ENCODE measurements around the gene SLC12A6. TPM values are rescaled to one million over a fixed set of nuclear protein-coding genes. Genes with fewer than 3 reads are reported as not detected.

The SLC12A6 gene
- polyA plus RNA-seq, 2 of the 4 experiments (the other 2 are of a cell fraction) = 6.0 to 21.3 TPM

GRCh38 chr15:34216527-34217270, 120.9 kb downstream of the SLC12A6 start:
- Histone ChIP-seq H3K4me3 (no peak overlapping the region), H3K9me3 (no peaks in the 10 kb centered on the region), H3K27ac (no peak overlapping the region), H3K4me2 (no peak overlapping the region), H3K4me1 (no peaks in the 10 kb centered on the region)
- ChIA-PET POLR2A (no interaction called here), CTCF (interaction anchor here (0.6 to 3.8 kb wide), 8 partner anchors 7 to 156 kb away, joined by 3 to 16 read pairs (median 6); partner anchors contain the start of gene LPCAT4)
- TF ChIP-seq SMC3 (IDR thresholded peaks at IDR 0.05) (no peak), HDAC2 (IDR thresholded peaks at IDR 0.05) (no peak), SREBF2 (IDR thresholded peaks at IDR 0.05) (no peak), RARB (CRISPR knock-in tag; IDR thresholded peaks at IDR 0.05) (no peak), CHD2 (IDR thresholded peaks at IDR 0.05; ENCODE audit: low read length, partially characterized antibody) (no peak), CBX2 (IDR thresholded peaks at IDR 0.05; ENCODE audit: borderline replicate concordance, low read depth) (no peak), ZFP36 (IDR thresholded peaks at IDR 0.05; ENCODE audit: borderline replicate concordance, partially characterized antibody) (no peak), RCOR1 (IDR thresholded peaks at IDR 0.05; ENCODE audit: low read depth, low read length) (no peak), EHF (CRISPR knock-in tag; IDR thresholded peaks at IDR 0.05) (no peak), FOSB (CRISPR knock-in tag; IDR thresholded peaks at IDR 0.05) (no peak)
- FAIRE-seq (no peak), ATAC-seq (no peak), DNase-seq (ENCODE audit: low read depth in 1 of 2, low spot score in 1 of 2) (no peak)

GRCh38 chr15:34214135-34214534, 123.4 kb downstream of the SLC12A6 start:
- FAIRE-seq = no peak
- WGBS (ENCODE audit: missing lambda C conversion rate) = 76% methylated on average over 3 of the region's 3 CpGs
- no peak for ATAC-seq
- Histone ChIP-seq H3K4me2 (no peak overlapping the region), H3K27ac (no peak overlapping the region), H3K9me3 (no peaks in the 10 kb centered on the region), H3K4me3 (no peak overlapping the region), H3K4me1 (no peaks in the 10 kb centered on the region)
- DNase-seq (ENCODE audit: low read depth in 1 of 2, low spot score in 1 of 2) = no peak
- no peak for TF ChIP-seq EHF (CRISPR knock-in tag; IDR thresholded peaks at IDR 0.05)
- TF ChIP-seq USF2 (IDR thresholded peaks at IDR 0.05) = no peak
- TF ChIP-seq BHLHE40 (IDR thresholded peaks at IDR 0.05; ENCODE audit: low read depth, low read length) = no peak
- ChIA-PET POLR2A (no interaction called here), CTCF (interaction anchor here (3.4 to 8.8 kb wide), 2 partner anchors 152 to 153 kb away, joined by 11 to 112 read pairs; partner anchors contain the start of gene LPCAT4)

- Histone ChIP-seq H3K27ac (no peak overlapping the region), H3K4me2 (no peak overlapping the region), H3K4me3 (no peak overlapping the region), H3K4me1 (no peaks in the 10 kb centered on the region), H3K9me3 (no peaks in the 10 kb centered on the region)
- FAIRE-seq (no peak), DNase-seq (ENCODE audit: low read depth in 1 of 2, low spot score in 1 of 2) (no peak), ATAC-seq (no peak)
- TF ChIP-seq HOXA7 (CRISPR knock-in tag; IDR thresholded peaks at IDR 0.05) (no peak), NR3C1 (IDR thresholded peaks at IDR 0.05) (no peak), CBX8 (IDR thresholded peaks at IDR 0.05) (no peak), MYC (IDR thresholded peaks at IDR 0.05; ENCODE audit: borderline replicate concordance, low read length) (no peak), RAD21 (conservative IDR thresholded peaks at IDR 0.05 in 1 of 2, IDR thresholded peaks at IDR 0.05 in 1 of 2) (no peak), CHD4 (IDR thresholded peaks at IDR 0.05; ENCODE audit: borderline replicate concordance) (no peak), HDAC2 (IDR thresholded peaks at IDR 0.05) (no peak), HOXB13 (CRISPR knock-in tag; IDR thresholded peaks at IDR 0.05; ENCODE audit: low read depth) (no peak), CHD2 (IDR thresholded peaks at IDR 0.05; ENCODE audit: low read length, partially characterized antibody) (no peak), EHMT2 (IDR thresholded peaks at IDR 0.05; ENCODE audit: low read depth) (no peak), EP300 (IDR thresholded peaks at IDR 0.05) (no peak), BHLHE40 (IDR thresholded peaks at IDR 0.05; ENCODE audit: low read depth, low read length) (no peak), JUNB (IDR thresholded peaks at IDR 0.05) (no peak), FOSB (CRISPR knock-in tag; IDR thresholded peaks at IDR 0.05) (no peak), ZNF302 (CRISPR knock-in tag; IDR thresholded peaks at IDR 0.05) (no peak), HEYL (CRISPR knock-in tag; IDR thresholded peaks at IDR 0.05) (no peak), GATA3 (IDR thresholded peaks at IDR 0.05; ENCODE audit: borderline replicate concordance) (no peak), CEBPB (IDR thresholded peaks at IDR 0.05) (no peak)
- 17% methylated on average over 4 of the region's 4 CpGs for WGBS (ENCODE audit: missing lambda C conversion rate)
- POLR2A ChIA-PET = no interaction called here
- CTCF ChIA-PET = interaction anchor here (0.8 to 8.9 kb wide), 3 partner anchors 104 to 152 kb away, joined by 3 to 223 read pairs (median 112); no protein-coding TSS in a partner anchor
Observed at GRCh38 chr15:34213690-34214089, 123.9 kb downstream of the SLC12A6 start.
